Astrocyte (in vitro differentiated cells and primary cell): ENCODE results near the gene APOM.

Experiments
- EZH2 ChIP-seq: IDR thresholded peaks from 2 replicates; pipeline ENCODE4 v1.6.1; 2012; ENCODE audit warnings: mild to moderate bottlenecking, low read length, inconsistent platforms; ENCODE audit not compliant: insufficient read depth
- TF ChIP-seq, protein P1 (sequence below): IDR thresholded peaks from 2 replicates; pipeline ENCODE4 v1.5.1; 2011; ENCODE audit warnings: low read depth, mild to moderate bottlenecking, inconsistent platforms, low read length, moderate library complexity; ENCODE audit not compliant: insufficient read depth

DNA sequence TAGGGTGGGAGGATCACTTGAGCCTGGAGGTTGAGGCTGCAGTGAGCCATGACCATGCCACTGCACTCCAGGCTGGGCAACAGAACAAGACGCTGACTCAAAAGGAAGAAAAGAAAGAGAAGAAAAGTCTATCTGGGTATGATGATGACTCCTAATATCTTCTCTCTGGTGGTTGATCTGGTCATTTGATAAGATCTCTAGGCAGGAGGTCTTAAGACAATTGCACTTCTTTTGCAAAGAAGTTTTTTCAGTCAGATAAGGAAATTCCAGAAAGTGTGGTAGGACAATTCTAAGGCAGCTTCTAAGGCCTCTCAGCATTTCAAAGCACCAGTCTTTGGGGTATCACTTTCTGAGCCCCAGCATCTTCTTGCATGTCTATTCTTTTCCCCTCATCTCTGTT, 48.4 kb upstream of the APOM start:
- TF ChIP-seq, protein P1, sequence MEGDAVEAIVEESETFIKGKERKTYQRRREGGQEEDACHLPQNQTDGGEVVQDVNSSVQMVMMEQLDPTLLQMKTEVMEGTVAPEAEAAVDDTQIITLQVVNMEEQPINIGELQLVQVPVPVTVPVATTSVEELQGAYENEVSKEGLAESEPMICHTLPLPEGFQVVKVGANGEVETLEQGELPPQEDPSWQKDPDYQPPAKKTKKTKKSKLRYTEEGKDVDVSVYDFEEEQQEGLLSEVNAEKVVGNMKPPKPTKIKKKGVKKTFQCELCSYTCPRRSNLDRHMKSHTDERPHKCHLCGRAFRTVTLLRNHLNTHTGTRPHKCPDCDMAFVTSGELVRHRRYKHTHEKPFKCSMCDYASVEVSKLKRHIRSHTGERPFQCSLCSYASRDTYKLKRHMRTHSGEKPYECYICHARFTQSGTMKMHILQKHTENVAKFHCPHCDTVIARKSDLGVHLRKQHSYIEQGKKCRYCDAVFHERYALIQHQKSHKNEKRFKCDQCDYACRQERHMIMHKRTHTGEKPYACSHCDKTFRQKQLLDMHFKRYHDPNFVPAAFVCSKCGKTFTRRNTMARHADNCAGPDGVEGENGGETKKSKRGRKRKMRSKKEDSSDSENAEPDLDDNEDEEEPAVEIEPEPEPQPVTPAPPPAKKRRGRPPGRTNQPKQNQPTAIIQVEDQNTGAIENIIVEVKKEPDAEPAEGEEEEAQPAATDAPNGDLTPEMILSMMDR, result no peak
- no peak for TF ChIP-seq EZH2
